ENCODE results near the gene SOX10.

SOX10 gene

DNA sequence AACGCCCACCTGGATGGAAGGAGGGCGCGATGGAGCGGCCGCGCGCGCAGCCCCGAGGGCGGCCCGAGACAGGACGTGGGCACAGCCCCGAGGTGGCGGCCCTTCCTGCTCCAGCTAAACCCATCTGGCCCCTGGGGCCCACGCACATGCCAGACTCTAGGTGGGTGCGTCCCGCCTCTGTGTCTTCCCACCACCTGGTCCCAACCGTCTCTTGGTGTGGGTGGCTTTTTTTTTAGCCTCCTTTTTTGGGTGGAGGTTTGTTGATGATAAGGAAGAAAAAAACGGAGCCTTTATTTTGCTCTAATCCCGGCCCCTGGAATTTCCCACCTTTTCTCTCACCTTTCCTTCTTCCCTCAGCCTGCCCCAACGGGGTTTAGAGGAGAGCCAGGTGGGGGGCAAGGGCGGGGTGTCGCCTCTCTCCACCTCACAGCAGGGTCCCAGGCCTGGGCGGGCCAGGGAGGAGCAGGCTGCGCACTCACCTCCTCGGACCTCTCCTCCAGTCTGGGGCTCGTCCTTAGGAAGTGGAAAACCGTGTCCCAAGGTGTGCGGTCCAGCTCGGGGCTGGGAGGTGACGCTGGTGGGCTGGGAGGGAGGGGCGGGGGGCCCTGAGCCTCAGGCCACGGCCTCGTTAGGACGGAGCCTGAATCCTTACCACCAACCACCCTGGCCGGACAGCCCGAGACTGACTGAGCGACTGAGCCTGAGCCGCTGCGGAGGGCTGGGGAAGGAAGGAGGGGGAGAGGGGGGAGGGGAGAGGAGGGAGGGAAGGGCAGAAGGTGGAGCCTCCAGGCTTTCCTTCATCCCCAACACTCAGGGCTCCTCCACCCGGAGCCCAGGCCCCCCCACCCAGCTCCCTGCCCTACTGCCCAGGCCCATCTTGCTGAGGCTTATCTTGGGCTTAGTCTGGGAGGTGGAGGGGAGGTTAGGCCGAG is at the start of gene SOX10:
TSS of gene SOX10 (minus strand) at position 696 of the 932 bp plus-strand sequence. CDS start 771 bp downstream, outside the sequence.
- DNase-seq (ENCODE audit: low read depth in 1 of 2, low spot score in 1 of 2), result no peak

DNA sequence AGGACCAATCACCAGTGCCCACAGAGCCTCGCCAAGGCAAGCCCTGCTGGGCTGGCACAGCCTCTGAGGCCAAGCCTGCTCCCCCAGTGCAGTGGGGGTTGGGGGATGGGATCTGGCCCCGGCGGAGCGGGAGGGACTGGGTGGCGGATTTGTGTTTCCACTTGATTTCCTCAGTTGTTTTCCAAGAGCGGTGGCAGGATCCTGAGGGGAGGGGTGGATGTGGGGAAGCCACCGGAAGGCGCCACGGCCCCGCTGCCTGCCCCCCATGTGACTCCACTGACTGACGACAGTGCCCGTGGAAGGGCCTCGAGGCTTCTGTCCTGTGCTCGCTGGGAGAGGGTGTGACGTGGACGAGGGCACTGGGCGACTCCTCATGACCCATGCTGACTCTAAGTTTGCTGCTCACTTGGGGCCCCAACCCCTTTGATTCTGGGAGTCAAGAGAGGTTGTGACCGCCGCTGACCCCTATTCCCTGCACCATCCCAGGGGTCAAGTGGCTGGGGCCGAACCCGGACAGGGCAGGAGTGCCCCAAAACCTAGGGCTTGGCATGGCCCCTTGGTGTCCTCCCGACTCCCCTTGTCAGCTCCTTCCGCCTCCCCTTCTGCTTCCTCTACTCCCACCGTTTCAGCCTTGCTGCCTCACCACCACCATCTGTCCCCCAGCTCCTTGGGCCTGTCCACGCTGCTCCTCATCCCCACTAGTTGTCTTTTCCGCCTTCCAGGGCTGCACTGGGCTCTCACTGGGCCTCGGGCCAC is 49.3 kb upstream of the SOX10 start:
- DNase-seq (ENCODE audit: low read depth in 1 of 2, low spot score in 1 of 2), result no peak

DNA sequence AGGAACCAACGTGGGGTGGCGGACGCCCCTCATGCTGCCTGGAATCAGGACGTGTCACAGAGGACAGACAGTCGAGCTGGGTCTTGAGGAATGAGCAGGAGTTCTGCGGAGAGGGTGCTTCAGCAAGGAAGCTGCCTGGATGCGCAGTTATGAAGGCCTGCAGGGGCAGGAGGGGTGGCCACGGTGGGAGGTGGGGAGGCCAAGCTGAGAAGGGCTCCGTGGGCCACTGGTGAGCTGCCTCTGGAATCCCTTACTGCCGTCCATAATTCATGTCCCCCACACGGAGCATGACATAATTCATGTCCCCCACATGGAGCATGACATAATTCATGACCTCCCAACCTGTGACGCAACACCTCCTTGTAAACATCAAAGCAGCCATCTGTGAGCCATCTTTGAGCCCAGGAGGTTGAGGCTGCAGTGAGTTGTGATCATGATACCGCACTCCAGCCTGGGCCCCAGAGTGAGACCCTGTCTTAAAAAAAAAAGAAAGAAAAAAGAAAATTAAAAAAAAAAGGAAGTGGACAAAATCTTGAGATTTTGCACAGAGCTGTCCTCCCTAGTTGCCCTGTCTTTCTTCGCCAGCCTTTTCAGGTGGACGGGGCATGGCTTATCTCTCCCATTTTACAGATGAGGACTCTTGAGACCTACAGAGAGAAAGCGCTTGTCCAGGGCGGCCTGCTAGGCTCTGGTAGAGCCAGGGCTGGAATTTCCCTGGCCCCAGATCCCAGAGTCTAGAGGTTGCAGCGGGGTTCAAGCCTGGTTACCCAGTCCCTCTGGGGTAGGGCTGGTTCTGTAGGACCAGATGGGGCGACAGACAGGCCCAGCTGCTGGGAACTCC is 48.5 kb upstream of the SOX10 start:
- DNase-seq (ENCODE audit: low read depth in 1 of 2, low spot score in 1 of 2), result no peak

- no peak for DNase-seq (ENCODE audit: low read depth in 1 of 2, low spot score in 1 of 2)
Observed at GRCh38 chr22:38031491-38031890, 47.1 kb upstream of the SOX10 start.

- DNase-seq (ENCODE audit: low read depth in 1 of 2, low spot score in 1 of 2), result no peak
Observed at GRCh38 chr22:38030311-38031133, 46.2 kb upstream of the SOX10 start.

- DNase-seq (ENCODE audit: low read depth in 1 of 2, low spot score in 1 of 2), result no peak
Observed at GRCh38 chr22:38029901-38030300, 45.5 kb upstream of the SOX10 start.

- no peak for DNase-seq (ENCODE audit: low read depth in 1 of 2, low spot score in 1 of 2)
Observed at GRCh38 chr22:38029370-38029769, 45.0 kb upstream of the SOX10 start.

DNA sequence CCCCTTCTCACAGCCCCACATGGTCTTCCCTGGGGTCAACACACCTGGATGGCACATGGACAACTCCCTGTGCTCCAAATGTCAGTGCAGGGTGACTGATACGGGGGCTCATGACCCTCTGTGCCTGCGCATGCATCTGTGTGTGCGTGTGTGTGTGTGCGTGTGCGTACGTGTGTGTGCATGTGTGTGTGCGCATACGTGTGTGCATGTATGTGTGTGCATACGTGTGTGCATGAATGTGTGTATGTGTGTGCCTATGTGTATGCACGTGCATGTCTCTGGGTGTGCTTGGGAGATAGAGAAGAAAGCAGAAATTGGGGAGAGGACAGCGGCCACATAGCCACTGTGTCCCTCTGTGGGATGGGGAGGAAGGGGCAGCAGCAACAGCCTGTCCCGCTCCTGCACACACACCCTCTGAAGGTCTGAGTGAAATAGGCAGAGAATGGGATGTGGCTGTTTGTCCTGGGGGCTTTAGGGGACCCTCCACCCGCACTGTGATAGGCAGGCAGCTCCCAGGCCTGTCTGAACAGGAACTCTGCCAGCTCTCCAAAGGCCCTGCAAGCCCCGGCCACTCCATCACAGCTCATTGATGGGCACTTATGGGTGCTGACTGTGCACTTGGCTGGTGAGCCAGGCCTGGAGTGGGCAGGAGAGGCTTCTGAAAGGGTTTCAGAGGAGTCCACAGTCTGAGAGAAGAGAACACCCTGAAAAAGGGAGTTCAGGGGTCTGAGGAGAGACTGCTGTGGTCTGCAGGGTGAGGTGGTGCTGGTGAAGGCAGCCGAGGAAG is 44.2 kb upstream of the SOX10 start:
- no peak for DNase-seq (ENCODE audit: low read depth in 1 of 2, low spot score in 1 of 2)

GRCh38 chr22:38027487-38027886 is 43.1 kb upstream of the SOX10 start:
- DNase-seq (ENCODE audit: low read depth in 1 of 2, low spot score in 1 of 2), result no peak

- no peak for DNase-seq (ENCODE audit: low read depth in 1 of 2, low spot score in 1 of 2)
Observed at GRCh38 chr22:38026130-38027111, 42.1 kb upstream of the SOX10 start.

- DNase-seq (ENCODE audit: low read depth in 1 of 2, low spot score in 1 of 2), result no peak
Observed at GRCh38 chr22:38025514-38025913, 41.2 kb upstream of the SOX10 start.

DNA sequence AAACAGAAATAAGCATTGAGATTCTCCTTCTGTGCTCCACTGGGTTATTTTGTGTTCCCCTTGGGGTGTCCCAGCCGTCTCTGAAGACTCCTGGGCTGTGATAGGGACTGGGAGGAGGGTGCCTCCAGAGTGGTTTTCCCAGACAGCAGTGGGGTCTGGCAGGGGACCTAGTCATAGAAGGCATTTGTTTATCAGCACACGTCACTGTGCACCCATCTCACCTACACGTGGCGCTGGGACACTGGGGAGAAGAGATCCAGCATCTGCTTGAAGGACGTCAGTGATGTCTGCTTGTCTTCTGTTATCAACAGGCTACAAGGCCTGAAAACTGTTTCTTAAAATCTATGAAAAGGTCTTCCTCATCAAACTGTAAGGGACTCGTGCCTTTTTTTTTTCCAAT is 38.7 kb upstream of the SOX10 start:
- DNase-seq (ENCODE audit: low read depth in 1 of 2, low spot score in 1 of 2), result no peak

- DNase-seq (ENCODE audit: low read depth in 1 of 2, low spot score in 1 of 2), result no peak
Observed at GRCh38 chr22:38021206-38021605, 36.9 kb upstream of the SOX10 start.

DNA sequence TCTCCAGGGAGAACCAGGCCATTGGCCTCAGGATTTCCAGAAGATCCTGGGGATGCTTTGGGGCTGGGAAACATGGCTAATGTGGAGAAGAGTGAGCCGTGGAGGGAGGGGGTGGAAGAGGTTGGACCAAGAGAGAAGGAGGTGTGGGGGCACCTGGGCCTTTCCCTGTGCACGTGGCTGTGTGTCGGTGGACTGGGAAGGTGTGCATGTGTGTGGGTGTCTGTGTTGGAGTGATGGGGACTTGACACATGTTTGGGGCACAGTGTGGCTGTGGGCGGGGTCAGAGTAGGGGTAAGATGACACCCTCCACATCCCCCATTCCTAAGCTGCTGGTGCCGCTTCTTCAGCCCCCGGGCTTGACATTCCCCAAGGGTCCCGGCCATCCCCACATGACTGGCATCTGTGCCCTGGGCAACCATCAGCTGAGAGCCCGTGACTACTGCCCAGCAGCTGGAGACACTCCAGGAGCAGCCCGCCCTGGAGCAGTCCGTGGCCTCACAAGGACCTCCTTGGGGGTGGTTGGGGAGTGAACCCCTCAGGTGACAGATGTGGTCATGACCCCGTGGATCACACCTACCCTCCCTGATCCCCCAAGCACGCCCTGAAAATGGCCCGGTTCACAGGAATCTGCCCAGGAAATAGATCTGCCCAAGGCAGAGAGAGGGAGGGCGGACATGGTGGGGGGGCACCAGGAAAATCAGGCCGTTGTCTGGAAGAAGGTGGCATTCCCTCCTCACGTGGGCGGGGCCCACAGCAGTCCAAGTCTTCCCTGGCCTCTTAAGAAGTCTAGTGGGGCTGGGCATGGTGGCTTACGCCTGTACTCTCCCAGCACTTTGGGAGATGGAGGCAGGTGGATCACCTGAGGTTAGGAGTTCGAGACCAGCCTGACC is 34.8 kb upstream of the SOX10 start:
- DNase-seq (ENCODE audit: low read depth in 1 of 2, low spot score in 1 of 2), result no peak

- DNase-seq (ENCODE audit: low read depth in 1 of 2, low spot score in 1 of 2), result no peak
Observed at GRCh38 chr22:38017939-38018885, 33.9 kb upstream of the SOX10 start.

DNA sequence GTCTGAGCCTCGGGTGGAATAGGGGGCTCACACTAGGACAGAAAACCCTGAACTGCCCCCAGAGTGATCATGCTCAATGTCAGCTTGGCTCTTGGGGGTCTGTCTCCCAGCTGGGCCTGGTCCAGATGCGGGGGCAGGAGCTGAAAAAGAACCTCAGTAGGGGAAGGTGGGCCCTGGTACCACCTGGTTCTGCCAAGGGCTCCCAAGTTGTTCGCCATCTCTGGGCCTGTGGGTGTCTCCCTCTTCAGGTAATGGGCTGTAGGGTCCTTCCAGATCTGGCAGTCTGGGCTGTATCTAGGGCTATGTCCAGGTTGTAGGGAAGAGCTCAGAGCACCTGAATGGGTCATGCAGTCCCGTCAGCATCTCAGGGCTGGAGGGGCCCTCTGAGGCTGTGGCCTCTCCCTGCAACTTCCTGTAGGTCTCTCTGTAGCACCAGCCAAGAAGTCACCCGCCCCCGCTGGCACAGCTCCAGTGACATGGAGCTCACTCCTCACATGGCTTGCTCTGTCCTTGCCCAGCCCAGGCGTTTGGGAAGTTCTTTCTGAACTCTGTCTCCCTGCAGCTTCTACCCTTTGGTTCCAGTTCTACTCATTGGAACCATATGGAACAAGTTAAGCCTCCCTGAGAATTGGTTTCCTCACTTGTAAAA is 33.0 kb upstream of the SOX10 start:
- DNase-seq (ENCODE audit: low read depth in 1 of 2, low spot score in 1 of 2), result no peak
